ENCODE results near the gene CETP.

CETP gene

GRCh38 chr16:56919099-56919800 is 42.5 kb upstream of the CETP start:
- TF ChIP-seq, protein P1, sequence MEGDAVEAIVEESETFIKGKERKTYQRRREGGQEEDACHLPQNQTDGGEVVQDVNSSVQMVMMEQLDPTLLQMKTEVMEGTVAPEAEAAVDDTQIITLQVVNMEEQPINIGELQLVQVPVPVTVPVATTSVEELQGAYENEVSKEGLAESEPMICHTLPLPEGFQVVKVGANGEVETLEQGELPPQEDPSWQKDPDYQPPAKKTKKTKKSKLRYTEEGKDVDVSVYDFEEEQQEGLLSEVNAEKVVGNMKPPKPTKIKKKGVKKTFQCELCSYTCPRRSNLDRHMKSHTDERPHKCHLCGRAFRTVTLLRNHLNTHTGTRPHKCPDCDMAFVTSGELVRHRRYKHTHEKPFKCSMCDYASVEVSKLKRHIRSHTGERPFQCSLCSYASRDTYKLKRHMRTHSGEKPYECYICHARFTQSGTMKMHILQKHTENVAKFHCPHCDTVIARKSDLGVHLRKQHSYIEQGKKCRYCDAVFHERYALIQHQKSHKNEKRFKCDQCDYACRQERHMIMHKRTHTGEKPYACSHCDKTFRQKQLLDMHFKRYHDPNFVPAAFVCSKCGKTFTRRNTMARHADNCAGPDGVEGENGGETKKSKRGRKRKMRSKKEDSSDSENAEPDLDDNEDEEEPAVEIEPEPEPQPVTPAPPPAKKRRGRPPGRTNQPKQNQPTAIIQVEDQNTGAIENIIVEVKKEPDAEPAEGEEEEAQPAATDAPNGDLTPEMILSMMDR (IDR thresholded peaks at IDR 0.05; ENCODE audit: low read depth, low read length): no peak
- no peak overlapping the region for H3K4me3 ChIP-seq (ENCODE audit: low read depth, low read length)

- no peak overlapping the region for H3K4me3 ChIP-seq (ENCODE audit: low read depth, low read length)
- TF ChIP-seq, protein P1 (IDR thresholded peaks at IDR 0.05; ENCODE audit: low read depth, low read length): no peak
These were observed 40.2 kb upstream of the CETP start for GRCh38 chr16:56921571-56921970.

DNA sequence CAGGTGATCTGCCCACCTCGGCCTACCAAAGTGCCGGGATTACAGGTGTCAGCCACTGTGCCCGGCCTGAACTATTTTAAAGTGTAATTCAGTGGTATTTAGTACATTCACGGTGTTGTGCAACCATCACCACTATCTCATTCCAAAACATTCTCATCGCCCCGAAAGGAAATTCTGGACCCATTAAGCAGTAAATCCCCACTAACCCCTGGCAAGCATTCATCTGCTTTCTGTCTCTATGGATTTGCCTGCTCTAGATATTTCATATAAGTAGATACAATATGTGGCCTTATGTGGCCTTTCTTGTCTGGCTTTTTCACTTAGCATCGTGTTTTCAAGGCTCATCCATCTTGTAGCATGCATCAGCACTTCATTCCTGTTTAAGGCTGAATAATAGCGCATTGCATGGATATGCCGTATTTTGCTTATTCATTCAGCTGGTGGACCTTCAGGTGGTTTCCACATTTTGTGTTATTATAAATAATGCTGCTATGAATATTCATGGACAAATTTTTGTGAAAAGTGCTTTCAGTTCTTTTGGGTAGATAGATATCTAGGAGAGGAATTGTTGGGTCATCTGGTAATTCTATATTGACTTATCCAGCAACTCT is 38.2 kb upstream of the CETP start:
- TF ChIP-seq, protein P1 (IDR thresholded peaks at IDR 0.05; ENCODE audit: low read depth, low read length): no peak
- no peak overlapping the region for H3K4me3 ChIP-seq (ENCODE audit: low read depth, low read length)

GRCh38 chr16:56927471-56927870 is 34.3 kb upstream of the CETP start:
- TF ChIP-seq, protein P1 (IDR thresholded peaks at IDR 0.05; ENCODE audit: low read depth, low read length): no peak

GRCh38 chr16:56929639-56930038 is 32.1 kb upstream of the CETP start:
- TF ChIP-seq, protein P1 (IDR thresholded peaks at IDR 0.05; ENCODE audit: low read depth, low read length): no peak
- no peak overlapping the region for H3K4me3 ChIP-seq (ENCODE audit: low read depth, low read length)

More at GRCh38 chr16:56927471-56927870, 34.3 kb upstream of the CETP start:
- H3K4me3 ChIP-seq (ENCODE audit: low read depth, low read length): no peak overlapping the region

GRCh38 chr16:56930486-56931270 is 31.1 kb upstream of the CETP start:
- H3K4me3 ChIP-seq (ENCODE audit: low read depth, low read length): no peak overlapping the region
- TF ChIP-seq, protein P1 (IDR thresholded peaks at IDR 0.05; ENCODE audit: low read depth, low read length): no peak
